ENCODE results near the gene PRF1.

DNA sequence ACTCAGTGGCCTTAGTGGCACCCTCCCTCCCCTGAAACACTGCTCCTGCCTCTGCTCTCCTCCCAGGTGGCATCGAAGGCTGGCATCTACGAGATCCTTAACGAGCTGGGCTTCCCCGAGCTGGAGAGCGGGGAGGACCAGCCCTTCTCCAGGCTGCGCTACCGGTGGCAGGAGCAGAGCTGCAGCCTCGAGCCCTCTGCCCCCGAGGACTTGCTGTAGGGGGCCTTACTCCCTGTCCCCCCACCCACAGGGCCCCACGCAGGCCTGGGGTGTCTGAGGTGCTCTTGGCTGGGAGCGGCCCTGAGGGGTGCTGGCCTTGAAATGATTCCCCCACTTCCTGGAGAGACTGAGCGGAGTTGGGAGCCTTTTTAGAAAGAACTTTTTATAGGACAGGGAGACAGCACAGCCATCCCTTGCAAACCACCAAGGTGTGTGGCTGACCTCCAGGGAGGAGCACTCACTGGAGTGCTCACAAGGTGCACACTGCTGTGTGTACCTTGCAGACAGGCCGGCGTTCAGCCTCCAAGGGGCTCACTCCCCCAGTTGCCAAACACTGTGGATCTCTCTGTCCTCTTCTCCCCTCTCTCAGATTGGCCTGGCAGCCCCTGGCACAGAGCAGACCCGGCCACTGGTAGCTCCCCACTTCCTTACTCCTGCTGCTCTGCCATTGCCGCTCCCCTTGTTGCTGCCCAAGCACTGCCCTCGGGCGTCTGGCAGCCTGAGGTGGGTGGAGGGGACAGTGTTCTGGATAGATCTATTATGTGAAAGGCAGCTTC is 35.8 kb downstream of the PRF1 start:
- TF ChIP-seq CTCF (IDR thresholded peaks at IDR 0.05 in 4 of 5, conservative IDR thresholded peaks at IDR 0.05 in 1 of 5): no peak
- TF ChIP-seq POLR2A (IDR thresholded peaks at IDR 0.05): no peak

Measured in gastrocnemius medialis (tissue), 4 donors.